HepG2 (cell line): ENCODE results near the gene PEMT. TPM values are rescaled to one million over a fixed set of nuclear protein-coding genes. Genes with fewer than 3 reads are reported as not detected.
A peak's percentile ranks its signal among the peaks of the same experiment; 100 is the strongest.

Source experiments
- AHR ChIP-seq: IDR thresholded peaks from 2 replicates; pipeline ENCODE4 v1.6.1; 2018; ENCODE audit warnings: missing genetic modification reagents, missing compliant biosample characterization
- CCDC6 ChIP-seq: sonication (generic); formaldehyde crosslinking; IDR thresholded peaks from 2 replicates; pipeline ENCODE4 v1.8.1; 2022; ENCODE audit warnings: mild to moderate bottlenecking, missing genetic modification reagents, moderate library complexity
- DZIP1 ChIP-seq: sonication (generic); formaldehyde crosslinking; IDR thresholded peaks from 2 replicates; pipeline ENCODE4 v1.5.0; 2020; ENCODE audit warnings: mild to moderate bottlenecking, missing genetic modification reagents
- ELF1 ChIP-seq: sonication (generic); formaldehyde crosslinking; IDR thresholded peaks from 2 replicates; pipeline ENCODE4 v1.4.0; 2020; ENCODE audit warnings: missing genetic modification reagents
- GMEB2 ChIP-seq: IDR thresholded peaks from 2 replicates; pipeline ENCODE4 v1.6.1; 2016; ENCODE audit warnings: missing biosample characterization, missing genetic modification reagents, low read depth
- HES4 ChIP-seq: sonication (generic); formaldehyde crosslinking; IDR thresholded peaks from 2 replicates; pipeline ENCODE4 v1.9.0; 2021; ENCODE audit warnings: mild to moderate bottlenecking, missing genetic modification reagents, borderline replicate concordance
- HIVEP1 ChIP-seq: sonication (generic); formaldehyde crosslinking; IDR thresholded peaks from 2 replicates; pipeline ENCODE4 v1.4.0; 2020; ENCODE audit warnings: mild to moderate bottlenecking, missing genetic modification reagents
- HNF4A ChIP-seq: sonication (generic); formaldehyde crosslinking; IDR thresholded peaks from 2 replicates; pipeline ENCODE4 v1.4.0; 2020; ENCODE audit warnings: missing genetic modification reagents
- JUNB ChIP-seq: sonication (generic); formaldehyde crosslinking; IDR thresholded peaks from 2 replicates; pipeline ENCODE4 v1.8.0; 2022; ENCODE audit warnings: missing genetic modification reagents, mild to moderate bottlenecking, borderline replicate concordance
- KDM2A ChIP-seq: sonication (generic); formaldehyde crosslinking; IDR thresholded peaks from 2 replicates; pipeline ENCODE4 v1.4.0; 2020; ENCODE audit warnings: low read depth, missing genetic modification reagents, borderline replicate concordance
- KDM6A ChIP-seq: IDR thresholded peaks from 2 replicates; pipeline ENCODE4 v1.6.1; 2016; ENCODE audit warnings: low read depth
- KLF6 ChIP-seq: IDR thresholded peaks from 2 replicates; pipeline ENCODE4 v1.8.0; 2016; ENCODE audit warnings: missing biosample characterization, missing genetic modification reagents
- NCOR1 ChIP-seq: fragments of 200-600 bp; sonication (generic); IDR thresholded peaks from 2 replicates; pipeline ENCODE4 v1.7.0; 2017; ENCODE audit warnings: antibody characterized with exemption, low read length, borderline replicate concordance
- NFE2L2 ChIP-seq: fragments of 150-350 bp; IDR thresholded peaks from 2 replicates; pipeline ENCODE4 v1.6.1; 2014; ENCODE audit warnings: low read length
- RNF2 ChIP-seq: fragments of 450-650 bp; conservative IDR thresholded peaks from 2 replicates; pipeline ENCODE4 v1.6.1; 2016; ENCODE audit warnings: low read depth
- SOX6 ChIP-seq, 2 experiments: fragments of 450-650 bp in 1 of 2; sonication (generic) in 1 of 2; formaldehyde crosslinking in 1 of 2; IDR thresholded peaks; 2 replicates each; pipeline versions ENCODE4 v1.4.0 to v1.6.1; 2017 to 2020; ENCODE audit warnings: antibody characterized with exemption in 1 of 2, mild to moderate bottlenecking in 1 of 2, missing genetic modification reagents in 1 of 2
- SRSF9 ChIP-seq: fragments of 200-400 bp; formaldehyde crosslinking; IDR thresholded peaks from 2 replicates; pipeline ENCODE4 v1.6.1; 2018; ENCODE audit warnings: borderline replicate concordance, mild to moderate bottlenecking, low read depth, low read length; ENCODE audit not compliant: insufficient read depth, poor library complexity, severe bottlenecking
- ZNF224 ChIP-seq: sonication (generic); formaldehyde crosslinking; IDR thresholded peaks from 2 replicates; pipeline ENCODE4 v1.5.0; 2020; ENCODE audit warnings: mild to moderate bottlenecking, missing genetic modification reagents
- ZNF281 ChIP-seq: sonication (generic); formaldehyde crosslinking; IDR thresholded peaks from 2 replicates; pipeline ENCODE4 v1.4.0; 2020; ENCODE audit warnings: missing genetic modification reagents, borderline replicate concordance
- ZNF362 ChIP-seq: sonication (generic); formaldehyde crosslinking; IDR thresholded peaks from 2 replicates; pipeline ENCODE4 v1.4.0; 2020; ENCODE audit warnings: missing genetic modification reagents, mild to moderate bottlenecking, borderline replicate concordance
- ZNF766 ChIP-seq: sonication (generic); formaldehyde crosslinking; IDR thresholded peaks from 2 replicates; pipeline ENCODE4 v1.5.0; 2020; ENCODE audit warnings: missing genetic modification reagents, borderline replicate concordance
- polyA plus RNA-seq, 8 experiments: library from polyadenylated mRNA; depleted of rRNA in 3 of 8; stranded (reverse) in 7 of 8; unstranded in 1 of 8; fragments of >200 nt; fragmentation: Illumina TruSeq in 4 of 8; extraction: Trizol in 4 of 8; gene quantifications; 2 replicates each; pipeline versions ENCODE4 v1.2.1 to v1.2.3, GENCODE V29; 2011 to 2016; ENCODE audit warnings: low read depth in 4 of 8, missing spikeins in 1 of 8, mixed read lengths in 1 of 8; ENCODE audit not compliant: insufficient read depth in 1 of 8
- total RNA-seq, 5 experiments: library from RNA; depleted of rRNA; stranded (reverse); fragments of >200 nt; fragmentation: Illumina TruSeq; extraction: Trizol; gene quantifications; 2 replicates each; pipeline ENCODE4 v1.2.3, GENCODE V29; 2016; ENCODE audit warnings: low read depth in 1 of 5

PEMT gene
- total and polyA plus RNA-seq, 2 of the 13 experiments (the other 11 are each of a cell fraction or from before 2014, with no cell fraction given): 31.7 to 43.6 TPM

- TF ChIP-seq KDM6A (CRISPR knock-in tag) (peak; percentile 88), KDM2A (CRISPR knock-in tag) (no peak), ZNF281 (CRISPR knock-in tag) (peak; percentile 41; the same call in 1 of the 2 replicates), RNF2 (no peak), SRSF9 (no peak), HES4 (no peak), ZNF362 (CRISPR knock-in tag) (no peak), AHR (no peak), ELF1 (CRISPR knock-in tag) (peak; percentile 32), NFE2L2 (no peak), JUNB (no peak), SOX6 (IDR thresholded peaks at IDR 0.05) (no peak), SOX6 (CRISPR knock-in tag; IDR thresholded peaks at IDR 0.05) (peak; percentile 23; the same call in 1 of the 2 replicates), HNF4A (CRISPR knock-in tag) (peak; percentile 93), KLF6 (CRISPR knock-in tag) (no peak), HIVEP1 (no peak), ZNF224 (CRISPR knock-in tag) (peak; percentile 89; the same call in 1 of the 2 replicates), NCOR1 (peak; percentile 74; the same call in 1 of the 2 replicates), GMEB2 (CRISPR knock-in tag) (no peak), DZIP1 (CRISPR knock-in tag) (no peak), ZNF766 (CRISPR knock-in tag) (0 out of 2 replicates have a peak, but pooled peaks have one; percentile 70), CCDC6 (CRISPR knock-in tag) (no peak)
Observed at GRCh38 chr17:17580662-17581470, 10.6 kb downstream of the PEMT start (continued).
